Measurements from ENCODE around the gene HNRNPC.

DNA sequence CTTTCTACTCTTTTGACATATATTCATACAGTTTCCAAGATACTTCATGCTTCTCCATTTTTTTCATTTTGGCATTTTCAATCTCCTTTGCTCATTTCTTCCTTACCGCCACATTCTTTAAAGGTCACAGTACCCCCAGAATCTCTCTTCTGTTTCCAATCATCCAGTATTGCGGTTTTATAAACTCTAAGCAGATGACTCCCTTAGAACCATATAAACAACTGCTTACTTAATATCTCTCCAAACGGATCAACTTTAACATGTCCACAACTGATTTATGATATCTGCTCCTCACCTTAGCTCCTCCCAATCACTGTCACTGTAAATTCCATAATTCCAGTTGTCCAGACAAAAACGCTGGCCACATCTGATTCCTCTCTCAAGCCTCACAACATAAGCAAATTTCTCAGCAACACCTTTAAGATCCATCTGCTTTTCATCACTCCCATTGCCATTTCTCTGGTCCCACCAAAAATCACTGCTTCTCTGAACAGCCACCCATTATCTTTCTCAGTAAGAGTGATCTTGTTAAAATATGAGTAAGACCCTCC lies 49.6 kb downstream of the HNRNPC start:
- no peak for TF ChIP-seq EP300 (IDR thresholded peaks at IDR 0.05; ENCODE audit: low read depth)
- TF ChIP-seq POLR2A (IDR thresholded peaks at IDR 0.05): no peak
- TF ChIP-seq, protein P1, sequence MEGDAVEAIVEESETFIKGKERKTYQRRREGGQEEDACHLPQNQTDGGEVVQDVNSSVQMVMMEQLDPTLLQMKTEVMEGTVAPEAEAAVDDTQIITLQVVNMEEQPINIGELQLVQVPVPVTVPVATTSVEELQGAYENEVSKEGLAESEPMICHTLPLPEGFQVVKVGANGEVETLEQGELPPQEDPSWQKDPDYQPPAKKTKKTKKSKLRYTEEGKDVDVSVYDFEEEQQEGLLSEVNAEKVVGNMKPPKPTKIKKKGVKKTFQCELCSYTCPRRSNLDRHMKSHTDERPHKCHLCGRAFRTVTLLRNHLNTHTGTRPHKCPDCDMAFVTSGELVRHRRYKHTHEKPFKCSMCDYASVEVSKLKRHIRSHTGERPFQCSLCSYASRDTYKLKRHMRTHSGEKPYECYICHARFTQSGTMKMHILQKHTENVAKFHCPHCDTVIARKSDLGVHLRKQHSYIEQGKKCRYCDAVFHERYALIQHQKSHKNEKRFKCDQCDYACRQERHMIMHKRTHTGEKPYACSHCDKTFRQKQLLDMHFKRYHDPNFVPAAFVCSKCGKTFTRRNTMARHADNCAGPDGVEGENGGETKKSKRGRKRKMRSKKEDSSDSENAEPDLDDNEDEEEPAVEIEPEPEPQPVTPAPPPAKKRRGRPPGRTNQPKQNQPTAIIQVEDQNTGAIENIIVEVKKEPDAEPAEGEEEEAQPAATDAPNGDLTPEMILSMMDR (IDR thresholded peaks at IDR 0.05): no peak
- TF ChIP-seq POLR2AphosphoS5 (IDR thresholded peaks at IDR 0.05): no peak

Data from transverse colon (tissue), 4 donors.